ENCODE measurements around the gene RPL6. TPM values are rescaled to one million over a fixed set of nuclear protein-coding genes. Genes with fewer than 3 reads are reported as not detected.
A peak's percentile ranks its signal among the peaks of the same experiment; 100 is the strongest.

Gene RPL6
- total and polyA plus RNA-seq, 9 of the 15 experiments (the other 6 are each of a cell fraction or from before 2014, with no cell fraction given): 1,519 to 3,103 (median 2,396) TPM

DNA sequence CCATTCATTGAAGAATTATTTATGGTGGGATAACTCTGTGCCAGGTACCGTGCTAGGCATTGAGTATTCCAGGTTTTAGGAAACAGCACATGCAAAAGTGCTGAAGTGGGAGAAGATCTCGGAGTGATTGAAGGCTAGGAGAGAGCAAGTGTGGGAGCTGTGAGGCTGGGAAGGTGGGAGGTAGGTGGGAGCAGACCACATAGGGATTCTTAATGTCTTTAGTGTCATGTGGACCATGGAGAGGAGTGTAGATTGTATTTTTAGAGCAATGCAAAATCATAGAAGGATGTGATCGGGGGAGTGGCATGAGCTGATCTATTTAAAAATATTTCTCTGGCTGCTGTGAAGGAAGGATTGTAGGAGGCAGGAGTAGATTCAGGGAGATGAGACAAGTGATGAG is 14.7 kb upstream of the RPL6 start:
- Histone ChIP-seq H3K79me2 (ENCODE audit: control insufficient read depth, insufficient read depth, low read length) (peaks cover 93% of the 10 kb centered on the region), H3K27me3 (ENCODE audit: control insufficient read depth in 2 of 2, insufficient read depth in 2 of 2, low read length in 2 of 2) (no peaks in the 10 kb centered on the region), H3K4me2 (ENCODE audit: insufficient read depth, low read length) (no peak overlapping the region), H3K9me1 (ENCODE audit: control insufficient read depth, insufficient read depth, low read length) (no peaks in the 10 kb centered on the region), H3K9me3 (replicated peaks; ENCODE audit: control insufficient read depth, insufficient read depth, low read depth, low read length) (no peaks in the 10 kb centered on the region), H3K4me1 (replicated peaks in 1 of 2; ENCODE audit: control insufficient read depth in 2 of 2, insufficient read depth in 2 of 2, low read length in 2 of 2) (peaks cover 2 to 8% of the 10 kb centered on the region in 2 experiments; a peak in 4 of 5 replicates), H2AFZ (ENCODE audit: low read depth, low read length) (no peak overlapping the region), H4K20me1 (replicated peaks; ENCODE audit: control insufficient read depth, insufficient read depth, low read length) (peaks cover 9% of the 10 kb centered on the region), H3K9ac (ENCODE audit: insufficient read depth in 1 of 2, low read depth in 2 of 2, low read length in 2 of 2) (no peak overlapping the region), H3K36me3 (ENCODE audit: control insufficient read depth, insufficient read depth, low read length) (peaks cover 45% of the 10 kb centered on the region; the same call in 2 of the 3 replicates), H3K27ac (ENCODE audit: extremely low read depth, low read depth, low read length) (no peak overlapping the region; the same call in 2 of the 3 replicates), H3K4me3 (no peak overlapping the region)
- ATAC-seq (no peak), FAIRE-seq (no peak), DNase-seq (ENCODE audit: extremely low read depth in 1 of 4, low spot score in 3 of 4) (no peak)
- BruUV-seq (replicated peaks): no TSS peak
- 83% methylated on average over 3 of the region's 3 CpGs for WGBS (ENCODE audit: insufficient coverage, low coverage, missing lambda C conversion rate)
- intact Hi-C loops (cut with micrococcal nuclease): no loop called here
- CTCF ChIA-PET (ENCODE audit: low intra/inter-chr PET ratio): no interaction called here
- TF ChIP-seq STAT5A (IDR thresholded peaks at IDR 0.05; ENCODE audit: borderline replicate concordance, low read length): no peak
- TF ChIP-seq, protein P1, sequence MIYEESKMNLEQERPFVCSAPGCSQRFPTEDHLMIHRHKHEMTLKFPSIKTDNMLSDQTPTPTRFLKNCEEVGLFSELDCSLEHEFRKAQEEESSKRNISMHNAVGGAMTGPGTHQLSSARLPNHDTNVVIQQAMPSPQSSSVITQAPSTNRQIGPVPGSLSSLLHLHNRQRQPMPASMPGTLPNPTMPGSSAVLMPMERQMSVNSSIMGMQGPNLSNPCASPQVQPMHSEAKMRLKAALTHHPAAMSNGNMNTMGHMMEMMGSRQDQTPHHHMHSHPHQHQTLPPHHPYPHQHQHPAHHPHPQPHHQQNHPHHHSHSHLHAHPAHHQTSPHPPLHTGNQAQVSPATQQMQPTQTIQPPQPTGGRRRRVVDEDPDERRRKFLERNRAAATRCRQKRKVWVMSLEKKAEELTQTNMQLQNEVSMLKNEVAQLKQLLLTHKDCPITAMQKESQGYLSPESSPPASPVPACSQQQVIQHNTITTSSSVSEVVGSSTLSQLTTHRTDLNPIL (CRISPR knock-in tag; IDR thresholded peaks at IDR 0.05): no peak
- TF ChIP-seq ZSCAN32 (CRISPR knock-in tag; IDR thresholded peaks at IDR 0.05): no peak
- no peak for TF ChIP-seq ZNF212 (CRISPR knock-in tag; IDR thresholded peaks at IDR 0.05)
- POLR2A ChIA-PET: interaction anchor here (0.6 kb wide), 1 partner anchor 42 kb away, joined by 3 read pairs; no protein-coding TSS in a partner anchor
- in situ Hi-C loops (cut with MboI): no loop called here

- intact Hi-C loops (cut with micrococcal nuclease) (no loop called here), in situ Hi-C loops (cut with MboI) (no loop called here)
- POLR2A ChIA-PET: interaction anchor here (0.6 to 1.4 kb wide), 6 partner anchors 8 to 985 kb away, joined by 3 to 7 read pairs (median 3); no protein-coding TSS in a partner anchor
- Histone ChIP-seq H3K27ac (ENCODE audit: extremely low read depth, low read depth, low read length) (no peak overlapping the region), H3K9ac (ENCODE audit: insufficient read depth in 1 of 2, low read depth in 2 of 2, low read length in 2 of 2) (no peak overlapping the region), H3K4me3 (no peak overlapping the region), H3K36me3 (ENCODE audit: control insufficient read depth, insufficient read depth, low read length) (peaks cover 40% of the 10 kb centered on the region; the same call in 2 of the 3 replicates), H3K79me2 (ENCODE audit: control insufficient read depth, insufficient read depth, low read length) (peaks cover 95% of the 10 kb centered on the region), H2AFZ (ENCODE audit: low read depth, low read length) (no peak overlapping the region), H3K9me3 (replicated peaks; ENCODE audit: control insufficient read depth, insufficient read depth, low read depth, low read length) (no peaks in the 10 kb centered on the region), H3K9me1 (ENCODE audit: control insufficient read depth, insufficient read depth, low read length) (no peaks in the 10 kb centered on the region), H3K4me2 (ENCODE audit: insufficient read depth, low read length) (no peak overlapping the region; the same call in 1 of the 2 replicates), H3K27me3 (ENCODE audit: control insufficient read depth in 2 of 2, insufficient read depth in 2 of 2, low read length in 2 of 2) (no peaks in the 10 kb centered on the region), H3K4me1 (replicated peaks in 1 of 2; ENCODE audit: control insufficient read depth in 2 of 2, insufficient read depth in 2 of 2, low read length in 2 of 2) (peaks cover 8 to 10% of the 10 kb centered on the region in 2 experiments; a peak in 4 of 5 replicates), H4K20me1 (replicated peaks; ENCODE audit: control insufficient read depth, insufficient read depth, low read length) (peaks cover 9% of the 10 kb centered on the region)
- ATAC-seq (no peak), DNase-seq (ENCODE audit: extremely low read depth in 1 of 4, low spot score in 3 of 4) (no peak), FAIRE-seq (peak; percentile 66)
- CTCF ChIA-PET (ENCODE audit: low intra/inter-chr PET ratio): no interaction called here
- BruUV-seq (replicated peaks): no TSS peak
- WGBS (ENCODE audit: insufficient coverage, low coverage, missing lambda C conversion rate): 46% methylated on average over 5 of the region's 5 CpGs
- no peak for TF ChIP-seq EWSR1 (IDR thresholded peaks at IDR 0.05; ENCODE audit: borderline replicate concordance, low read depth, partially characterized antibody)
- TF ChIP-seq SIX5 (IDR thresholded peaks at IDR 0.05; ENCODE audit: borderline replicate concordance in 1 of 2, insufficient read depth in 1 of 2, low read depth in 1 of 2, low read length in 2 of 2): no peak
- TF ChIP-seq, protein P2, sequence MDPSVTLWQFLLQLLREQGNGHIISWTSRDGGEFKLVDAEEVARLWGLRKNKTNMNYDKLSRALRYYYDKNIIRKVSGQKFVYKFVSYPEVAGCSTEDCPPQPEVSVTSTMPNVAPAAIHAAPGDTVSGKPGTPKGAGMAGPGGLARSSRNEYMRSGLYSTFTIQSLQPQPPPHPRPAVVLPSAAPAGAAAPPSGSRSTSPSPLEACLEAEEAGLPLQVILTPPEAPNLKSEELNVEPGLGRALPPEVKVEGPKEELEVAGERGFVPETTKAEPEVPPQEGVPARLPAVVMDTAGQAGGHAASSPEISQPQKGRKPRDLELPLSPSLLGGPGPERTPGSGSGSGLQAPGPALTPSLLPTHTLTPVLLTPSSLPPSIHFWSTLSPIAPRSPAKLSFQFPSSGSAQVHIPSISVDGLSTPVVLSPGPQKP (CRISPR knock-in tag; IDR thresholded peaks at IDR 0.05): no peak
- TF ChIP-seq, protein P3, sequence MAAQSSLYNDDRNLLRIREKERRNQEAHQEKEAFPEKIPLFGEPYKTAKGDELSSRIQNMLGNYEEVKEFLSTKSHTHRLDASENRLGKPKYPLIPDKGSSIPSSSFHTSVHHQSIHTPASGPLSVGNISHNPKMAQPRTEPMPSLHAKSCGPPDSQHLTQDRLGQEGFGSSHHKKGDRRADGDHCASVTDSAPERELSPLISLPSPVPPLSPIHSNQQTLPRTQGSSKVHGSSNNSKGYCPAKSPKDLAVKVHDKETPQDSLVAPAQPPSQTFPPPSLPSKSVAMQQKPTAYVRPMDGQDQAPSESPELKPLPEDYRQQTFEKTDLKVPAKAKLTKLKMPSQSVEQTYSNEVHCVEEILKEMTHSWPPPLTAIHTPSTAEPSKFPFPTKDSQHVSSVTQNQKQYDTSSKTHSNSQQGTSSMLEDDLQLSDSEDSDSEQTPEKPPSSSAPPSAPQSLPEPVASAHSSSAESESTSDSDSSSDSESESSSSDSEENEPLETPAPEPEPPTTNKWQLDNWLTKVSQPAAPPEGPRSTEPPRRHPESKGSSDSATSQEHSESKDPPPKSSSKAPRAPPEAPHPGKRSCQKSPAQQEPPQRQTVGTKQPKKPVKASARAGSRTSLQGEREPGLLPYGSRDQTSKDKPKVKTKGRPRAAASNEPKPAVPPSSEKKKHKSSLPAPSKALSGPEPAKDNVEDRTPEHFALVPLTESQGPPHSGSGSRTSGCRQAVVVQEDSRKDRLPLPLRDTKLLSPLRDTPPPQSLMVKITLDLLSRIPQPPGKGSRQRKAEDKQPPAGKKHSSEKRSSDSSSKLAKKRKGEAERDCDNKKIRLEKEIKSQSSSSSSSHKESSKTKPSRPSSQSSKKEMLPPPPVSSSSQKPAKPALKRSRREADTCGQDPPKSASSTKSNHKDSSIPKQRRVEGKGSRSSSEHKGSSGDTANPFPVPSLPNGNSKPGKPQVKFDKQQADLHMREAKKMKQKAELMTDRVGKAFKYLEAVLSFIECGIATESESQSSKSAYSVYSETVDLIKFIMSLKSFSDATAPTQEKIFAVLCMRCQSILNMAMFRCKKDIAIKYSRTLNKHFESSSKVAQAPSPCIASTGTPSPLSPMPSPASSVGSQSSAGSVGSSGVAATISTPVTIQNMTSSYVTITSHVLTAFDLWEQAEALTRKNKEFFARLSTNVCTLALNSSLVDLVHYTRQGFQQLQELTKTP (IDR thresholded peaks at IDR 0.05; ENCODE audit: low read depth in 1 of 2, partially characterized antibody in 2 of 2): no peak
Observed at GRCh38 chr12:112422531-112422930, 13.1 kb upstream of the RPL6 start.

All from K562 (cell line).